ENCODE results near the gene BCL2. TPM values are rescaled to one million over a fixed set of nuclear protein-coding genes. Genes with fewer than 3 reads are reported as not detected.

BCL2 gene
- total and polyA plus RNA-seq, 9 of the 15 experiments (the other 6 are each of a cell fraction or from before 2014, with no cell fraction given) = 0.10 to 1.1 (median 0.65) TPM

DNA sequence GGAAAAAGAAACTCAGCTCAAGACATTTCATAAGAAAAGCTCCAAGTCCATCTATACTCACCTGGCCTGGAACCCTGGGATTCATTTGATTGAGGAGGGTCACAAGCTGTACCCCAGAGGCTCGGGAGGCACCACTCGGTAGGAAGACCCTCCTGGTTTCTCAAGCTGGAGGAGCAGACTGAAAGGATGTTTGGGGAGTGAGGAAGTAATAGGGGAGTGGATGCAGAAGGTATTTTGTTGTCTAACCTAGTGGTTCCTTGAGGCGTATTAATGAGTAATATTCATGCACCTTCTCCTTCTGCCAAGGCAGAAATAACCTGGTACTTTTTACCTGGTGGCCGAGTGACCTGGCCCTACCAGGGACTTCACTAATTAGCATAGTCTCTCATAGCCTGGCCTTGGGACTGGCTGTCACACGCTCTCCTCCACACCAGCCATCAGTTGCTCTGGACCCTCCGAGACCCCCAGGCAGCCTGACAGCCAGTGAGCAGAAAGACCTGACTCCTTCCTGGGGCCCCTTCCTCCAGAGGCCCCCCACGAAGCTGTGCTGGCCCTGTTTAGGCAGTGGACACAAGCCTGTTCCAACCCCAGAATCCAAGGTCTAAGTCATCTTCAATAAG lies 161.4 kb downstream of the BCL2 start:
- intact Hi-C loops (cut with micrococcal nuclease) = loop anchor here (10.0 kb wide), 1 partner anchor 133 kb away; no protein-coding TSS in a partner anchor

More for the DNA sequence above, 161.4 kb downstream of the BCL2 start:
- in situ Hi-C loops (cut with MboI) = no loop called here
- TF ChIP-seq ETV5 (CRISPR knock-in tag; IDR thresholded peaks at IDR 0.05; ENCODE audit: low read depth) = no peak
- no peak for TF ChIP-seq ZNF431 (CRISPR knock-in tag; IDR thresholded peaks at IDR 0.05)
- no peak for TF ChIP-seq NFXL1 (CRISPR knock-in tag; IDR thresholded peaks at IDR 0.05)
- TF ChIP-seq ZNF75A (CRISPR knock-in tag; IDR thresholded peaks at IDR 0.05) = no peak
- no peak for TF ChIP-seq SMARCA4 (IDR thresholded peaks at IDR 0.05)
- TF ChIP-seq ILF3 (IDR thresholded peaks at IDR 0.05; ENCODE audit: borderline replicate concordance) = no peak
- TF ChIP-seq MBD2 (IDR thresholded peaks at IDR 0.05; ENCODE audit: borderline replicate concordance, low read depth) = no peak
- TF ChIP-seq, protein P1, sequence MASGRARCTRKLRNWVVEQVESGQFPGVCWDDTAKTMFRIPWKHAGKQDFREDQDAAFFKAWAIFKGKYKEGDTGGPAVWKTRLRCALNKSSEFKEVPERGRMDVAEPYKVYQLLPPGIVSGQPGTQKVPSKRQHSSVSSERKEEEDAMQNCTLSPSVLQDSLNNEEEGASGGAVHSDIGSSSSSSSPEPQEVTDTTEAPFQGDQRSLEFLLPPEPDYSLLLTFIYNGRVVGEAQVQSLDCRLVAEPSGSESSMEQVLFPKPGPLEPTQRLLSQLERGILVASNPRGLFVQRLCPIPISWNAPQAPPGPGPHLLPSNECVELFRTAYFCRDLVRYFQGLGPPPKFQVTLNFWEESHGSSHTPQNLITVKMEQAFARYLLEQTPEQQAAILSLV (tag; IDR thresholded peaks at IDR 0.05) = no peak
- no peak for TF ChIP-seq TSC22D4 (tag; IDR thresholded peaks at IDR 0.05)
- TF ChIP-seq BMI1 (IDR thresholded peaks at IDR 0.05; ENCODE audit: low read length) = no peak
- TF ChIP-seq PHF20 (IDR thresholded peaks at IDR 0.05; ENCODE audit: partially characterized antibody) = no peak
- TF ChIP-seq EP400 (IDR thresholded peaks at IDR 0.05) = no peak
- TF ChIP-seq ZSCAN32 (CRISPR knock-in tag; IDR thresholded peaks at IDR 0.05) = no peak
- no peak for TF ChIP-seq SMARCE1 (IDR thresholded peaks at IDR 0.05)
- Histone ChIP-seq H4K20me1 (replicated peaks; ENCODE audit: control insufficient read depth, insufficient read depth, low read length) (no peaks in the 10 kb centered on the region), H3K27me3 (ENCODE audit: control insufficient read depth in 2 of 2, insufficient read depth in 2 of 2, low read length in 2 of 2) (peaks cover 8 to 37% of the 10 kb centered on the region in 2 experiments; a peak in 3 of 5 replicates), H3K9me3 (replicated peaks; ENCODE audit: control insufficient read depth, insufficient read depth, low read depth, low read length) (no peaks in the 10 kb centered on the region), H3K36me3 (ENCODE audit: control insufficient read depth, insufficient read depth, low read length) (no peaks in the 10 kb centered on the region), H3K4me2 (ENCODE audit: insufficient read depth, low read length) (no peak overlapping the region), H3K9me1 (ENCODE audit: control insufficient read depth, insufficient read depth, low read length) (no peaks in the 10 kb centered on the region), H3K79me2 (ENCODE audit: control insufficient read depth, insufficient read depth, low read length) (no peaks in the 10 kb centered on the region), H3K4me3 (no peak overlapping the region), H2AFZ (ENCODE audit: low read depth, low read length) (no peak overlapping the region), H3K4me1 (replicated peaks in 1 of 2; ENCODE audit: control insufficient read depth in 2 of 2, insufficient read depth in 2 of 2, low read length in 2 of 2) (no peaks in the 10 kb centered on the region; a peak in 2 of 5 replicates), H3K27ac (ENCODE audit: extremely low read depth, low read depth, low read length) (no peak overlapping the region), H3K9ac (ENCODE audit: insufficient read depth in 1 of 2, low read depth in 2 of 2, low read length in 2 of 2) (no peak overlapping the region)
- FAIRE-seq (no peak), DNase-seq (ENCODE audit: extremely low read depth in 1 of 4, low spot score in 3 of 4) (no peak), ATAC-seq (no peak)
- POLR2A ChIA-PET = interaction anchor here (0.8 kb wide), 1 partner anchor 1151 kb away, joined by 4 read pairs; no protein-coding TSS in a partner anchor
- BruUV-seq (replicated peaks) = no TSS peak
- CTCF ChIA-PET (ENCODE audit: low intra/inter-chr PET ratio) = no interaction called here
- 2% methylated on average over 6 of the region's 7 CpGs for WGBS (ENCODE audit: insufficient coverage, low coverage, missing lambda C conversion rate)

Measured in K562 (cell line).